NT2/D1 (cell line): Measurements from ENCODE around the gene SLCO3A1.

Experiments
- SUZ12 ChIP-seq: IDR thresholded peaks from 2 replicates; pipeline ENCODE4 v1.6.1; 2011; ENCODE audit not compliant: insufficient read length, insufficient read depth; ENCODE audit errors: extremely low read depth
- YY1 ChIP-seq: IDR thresholded peaks from 2 replicates; pipeline ENCODE4 v1.6.1; 2011; ENCODE audit not compliant: insufficient read length, insufficient read depth

DNA sequence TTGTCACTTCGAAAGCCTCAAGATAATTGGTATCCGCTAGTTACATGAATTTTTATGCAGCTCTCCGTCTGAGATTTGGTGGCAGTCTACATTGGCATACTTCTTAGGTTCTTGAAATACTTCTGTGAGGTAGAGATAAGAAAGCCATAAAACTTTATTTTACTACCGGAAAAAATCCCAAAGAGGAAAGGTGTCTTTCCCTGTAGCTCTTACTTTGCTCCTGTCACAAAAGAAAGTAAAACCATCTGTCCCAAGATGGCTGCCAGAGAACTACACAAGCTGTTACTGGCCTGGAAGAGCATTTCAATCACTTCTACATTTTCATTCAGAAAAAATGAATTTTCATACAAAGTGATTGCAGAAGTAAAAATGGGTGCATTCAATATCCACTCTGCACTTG lies 325.4 kb downstream of the SLCO3A1 start:
- TF ChIP-seq SUZ12 (no peak), YY1 (no peak)
